H1 (cell line): Measurements from ENCODE around the gene PID1. TPM values are rescaled to one million over a fixed set of nuclear protein-coding genes. Genes with fewer than 3 reads are reported as not detected.

ENCODE experiments used
- CTCF ChIA-PET: fragments of 300-600 bp; sonication (Branson Sonifier 250); formaldehyde crosslinking; loops from one replicate; lab custom pipeline; 2021; ENCODE audit not compliant: partially characterized antibody; lab: Charles Lee
- POLR2A ChIA-PET: fragments of 300-600 bp; sonication (Branson Sonifier 250); formaldehyde crosslinking; loops from one replicate; lab custom pipeline; 2021; ENCODE audit warnings: inconsistent platforms; ENCODE audit not compliant: partially characterized antibody; lab: Charles Lee
- DNase-seq, 2 experiments: peaks; one replicate each; pipeline versions ENCODE4 v3.0.0 to v3.0.0-alpha.2; 2010 to 2022; ENCODE audit warnings: low spot score in 2 of 2, low read depth in 1 of 2, mixed read lengths in 1 of 2
- FAIRE-seq: peaks from 2 replicates; lab custom pipeline; 2011; peaks lifted over from hg19 to GRCh38; lab: Jason Lieb, UNC
- H2AFZ ChIP-seq: 2 replicates; pipeline ENCODE4 v1.8.1; 2012; ENCODE audit warnings: low read length, inconsistent platforms
- H2AK5ac ChIP-seq: 2 replicates; pipeline ENCODE4 v1.6.1; 2013; ENCODE audit warnings: low read depth, low read length
- H2BK120ac ChIP-seq: replicated peaks from 2 replicates; pipeline ENCODE3; 2013; ENCODE audit warnings: low read depth, low read length, inconsistent platforms
- H2BK12ac ChIP-seq: 2 replicates; pipeline ENCODE4 v1.6.1; 2013; ENCODE audit warnings: low read depth, low read length
- H2BK15ac ChIP-seq: 2 replicates; pipeline ENCODE4 v1.6.1; 2013; ENCODE audit warnings: low read length
- H2BK20ac ChIP-seq: 2 replicates; pipeline ENCODE4 v1.6.1; 2013; ENCODE audit warnings: low read length
- H2BK5ac ChIP-seq: 2 replicates; pipeline ENCODE4 v1.6.1; 2013; ENCODE audit warnings: low read depth, low read length
- H3K14ac ChIP-seq: 2 replicates; pipeline ENCODE4 v1.6.1; 2013; ENCODE audit warnings: inconsistent platforms; ENCODE audit not compliant: insufficient read length
- H3K18ac ChIP-seq: 2 replicates; pipeline ENCODE4 v1.6.1; 2013; ENCODE audit warnings: low read length; ENCODE audit errors: extremely low read depth
- H3K23ac ChIP-seq: 2 replicates; pipeline ENCODE4 v1.6.1; 2013; ENCODE audit warnings: inconsistent platforms; ENCODE audit not compliant: insufficient read length
- H3K23me2 ChIP-seq: 2 replicates; pipeline ENCODE4 v1.6.1; 2013; ENCODE audit warnings: low read depth, low read length
- H3K27ac ChIP-seq: 2 replicates; pipeline ENCODE4 v1.6.1; 2011; ENCODE audit warnings: low read depth, low read length, inconsistent platforms
- H3K27me3 ChIP-seq, 4 experiments: replicated peaks in 1 of 4; 1 replicate in 1 of 4; 2 replicates in 3 of 4; pipeline versions ENCODE4 v1.6.1 to v1.8.1; 2011 to 2013; ENCODE audit warnings: low read length in 3 of 4, mild to moderate bottlenecking in 3 of 4, inconsistent platforms in 2 of 4, mixed read lengths in 2 of 4, moderate library complexity in 1 of 4; ENCODE audit not compliant: control insufficient read depth in 3 of 4, insufficient read depth in 3 of 4; ENCODE audit errors: extremely low read depth in 1 of 4
- H3K36me3 ChIP-seq, 4 experiments: 2 replicates each; pipeline versions ENCODE4 v1.6.1 to v1.8.1; 2011 to 2013; ENCODE audit warnings: mild to moderate bottlenecking in 4 of 4, low read length in 3 of 4, moderate library complexity in 2 of 4, control low read depth in 1 of 4, inconsistent platforms in 1 of 4; ENCODE audit not compliant: insufficient read depth in 4 of 4, control insufficient read depth in 2 of 4
- H3K4ac ChIP-seq: replicated peaks from 2 replicates; pipeline ENCODE3; 2013; ENCODE audit warnings: low read length, low read depth, mixed read lengths, inconsistent platforms; ENCODE audit not compliant: insufficient read length
- H3K4me1 ChIP-seq, 4 experiments: replicated peaks in 1 of 4; 1 replicate in 1 of 4; 2 replicates in 3 of 4; pipeline versions ENCODE4 v1.6.1 to v1.8.1; 2011 to 2013; ENCODE audit warnings: low read length in 3 of 4, inconsistent platforms in 2 of 4, mixed read lengths in 1 of 4; ENCODE audit not compliant: insufficient read depth in 4 of 4, control insufficient read depth in 3 of 4
- H3K4me2 ChIP-seq, 2 experiments: 2 replicates each; pipeline versions ENCODE4 v1.6.1 to v1.8.1; 2011 to 2013; ENCODE audit warnings: low read depth in 2 of 2, low read length in 2 of 2, control low read depth in 1 of 2, inconsistent platforms in 1 of 2, mild to moderate bottlenecking in 1 of 2; ENCODE audit not compliant: insufficient read depth in 1 of 2
- H3K4me3 ChIP-seq, 4 experiments: fragments of 200-600, 300-600 bp in 1 of 4; sonication (generic), shearing (Covaris generic), sonication (Bioruptor Twin) in 1 of 4; 2 replicates each; pipeline versions ENCODE4 v1.5.1 to v1.8.1; 2011 to 2016; ENCODE audit warnings: low read length in 4 of 4, low read depth in 3 of 4, control low read depth in 2 of 4, inconsistent platforms in 2 of 4, mild to moderate bottlenecking in 2 of 4, mixed read lengths in 1 of 4, moderate library complexity in 1 of 4; ENCODE audit not compliant: insufficient read depth in 2 of 4; ENCODE audit errors: extremely low read depth in 1 of 4
- H3K56ac ChIP-seq: replicated peaks from 2 replicates; pipeline ENCODE3; 2013; ENCODE audit warnings: low read depth, mild to moderate bottlenecking, mixed read lengths, low read length, inconsistent platforms; ENCODE audit not compliant: insufficient read length
- H3K79me1 ChIP-seq: 2 replicates; pipeline ENCODE4 v1.6.1; 2013; ENCODE audit warnings: low read depth, low read length, control low read depth
- H3K79me2 ChIP-seq, 2 experiments: 2 replicates each; pipeline versions ENCODE4 v1.6.1 to v1.8.1; 2012 to 2013; ENCODE audit warnings: low read length in 2 of 2, mild to moderate bottlenecking in 2 of 2, inconsistent platforms in 1 of 2; ENCODE audit not compliant: insufficient read depth in 2 of 2, control insufficient read depth in 1 of 2
- H3K9ac ChIP-seq, 4 experiments: replicated peaks in 1 of 4; 1 replicate in 1 of 4; 2 replicates in 3 of 4; pipeline versions ENCODE4 v1.6.1 to v1.8.1; 2011 to 2013; ENCODE audit warnings: low read depth in 3 of 4, low read length in 3 of 4, control low read depth in 2 of 4, mild to moderate bottlenecking in 2 of 4, moderate library complexity in 2 of 4, inconsistent platforms in 1 of 4; ENCODE audit errors: extremely low read depth in 1 of 4
- H3K9me3 ChIP-seq, 2 experiments: 2 replicates each; pipeline versions ENCODE4 v1.6.1 to v1.8.1; 2012 to 2013; ENCODE audit warnings: mild to moderate bottlenecking in 2 of 2, moderate library complexity in 2 of 2, control low read depth in 1 of 2, inconsistent platforms in 1 of 2, low read depth in 1 of 2, low read length in 1 of 2, mixed read lengths in 1 of 2; ENCODE audit not compliant: insufficient read depth in 2 of 2
- H4K20me1 ChIP-seq, 2 experiments: replicated peaks in 1 of 2; 2 replicates each; pipeline versions ENCODE3 to v1.8.1; 2011 to 2013; ENCODE audit warnings: inconsistent platforms in 2 of 2, low read length in 2 of 2, mild to moderate bottlenecking in 1 of 2; ENCODE audit not compliant: insufficient read depth in 2 of 2, control insufficient read depth in 1 of 2
- H4K5ac ChIP-seq: 2 replicates; pipeline ENCODE4 v1.6.1; 2013; ENCODE audit warnings: low read length, low read depth, mixed read lengths, inconsistent platforms; ENCODE audit not compliant: insufficient read length
- H4K8ac ChIP-seq: 2 replicates; pipeline ENCODE4 v1.8.0; 2013; ENCODE audit warnings: mild to moderate bottlenecking, moderate library complexity, low read length, inconsistent platforms; ENCODE audit not compliant: insufficient read depth; ENCODE audit errors: extremely low read depth
- H4K91ac ChIP-seq: replicated peaks from 2 replicates; pipeline ENCODE3; 2013; ENCODE audit warnings: low read length, mixed read lengths, inconsistent platforms; ENCODE audit not compliant: insufficient read length
- ASH2L ChIP-seq: fragments of 200-600, 300-600 bp; sonication (generic); IDR thresholded peaks from one replicate; pipeline ENCODE4 v1.7.1; 2017; ENCODE audit warnings: low read length
- BACH1 ChIP-seq: IDR thresholded peaks from 2 replicates; pipeline ENCODE4 v1.6.1; 2012; ENCODE audit warnings: low read length, improper control_type of control experiment
- HDAC6 ChIP-seq: IDR thresholded peaks from one replicate; pipeline ENCODE4 v1.7.1; 2012; ENCODE audit warnings: low read depth, mild to moderate bottlenecking, inconsistent platforms, low read length, moderate library complexity
- JUND ChIP-seq: IDR thresholded peaks from 2 replicates; pipeline ENCODE4 v1.6.1; 2011; ENCODE audit warnings: mild to moderate bottlenecking, improper control_type of control experiment, low read length
- NRF1 ChIP-seq: IDR thresholded peaks from 2 replicates; pipeline ENCODE4 v1.6.1; 2011; ENCODE audit warnings: mild to moderate bottlenecking, low read depth, low read length, improper control_type of control experiment
- PHF8 ChIP-seq: fragments of 200-600 bp; sonication (generic); conservative IDR thresholded peaks from 2 replicates; pipeline ENCODE4 v1.7.1; 2012; ENCODE audit warnings: low read depth, mild to moderate bottlenecking, inconsistent platforms, low read length, moderate library complexity
- SP2 ChIP-seq: IDR thresholded peaks from 2 replicates; pipeline ENCODE4 v1.6.1; 2012; ENCODE audit warnings: mild to moderate bottlenecking, low read length, inconsistent platforms
- SP4 ChIP-seq: IDR thresholded peaks from 2 replicates; pipeline ENCODE4 v1.6.1; 2012; ENCODE audit warnings: low read length, inconsistent platforms
- ZNF274 ChIP-seq: IDR thresholded peaks from 2 replicates; pipeline ENCODE4 v1.7.0; 2012; ENCODE audit warnings: low read length, borderline replicate concordance; ENCODE audit errors: extremely low read depth
- WGBS, 2 experiments: shearing (Covaris generic) in 1 of 2; methylation state at CpG; one replicate each; pipeline versions ENCODE4 v1.1.6 to v1.1.7; 2013 to 2015; ENCODE audit warnings: low lambda C conversion rate in 2 of 2, mixed read lengths in 2 of 2, inconsistent platforms in 1 of 2, low coverage in 1 of 2, missing lambda C conversion rate in 1 of 2; ENCODE audit not compliant: insufficient replicate concordance in 2 of 2, insufficient coverage in 1 of 2, insufficient read length in 1 of 2; ENCODE audit errors: extremely low coverage in 1 of 2, missing lambda C conversion rate in 1 of 2; 5-methylcytosine and 5-hydroxymethylcytosine counted together
- polyA plus RNA-seq, 7 experiments: library from polyadenylated mRNA; depleted of rRNA in 3 of 7; stranded (reverse) in 5 of 7; unstranded in 2 of 7; fragments of >200 nt in 5 of 7; fragments of 200-250 nt in 2 of 7; gene quantifications; 1 replicate in 5 of 7; 2 replicates in 1 of 7; 4 replicates in 1 of 7; pipeline versions ENCODE4 v1.2.1 to v1.2.3, GENCODE V29; 2011 to 2013; ENCODE audit warnings: missing spikeins in 2 of 7, mixed read lengths in 2 of 7
- total RNA-seq: library from RNA; stranded (reverse); fragmentation: NEBNext Ultra II Directional; extraction: Animal tissue kit (Norgen Biotek cat#: 25700); gene quantifications from 2 replicates; pipeline ENCODE4 v1.2.1, GENCODE V29; 2021
- TF ChIP-seq, protein P1 (sequence below): IDR thresholded peaks from 2 replicates; pipeline ENCODE4 v1.6.1; 2012; ENCODE audit warnings: low read length, inconsistent platforms
- TF ChIP-seq, protein P2 (sequence below): IDR thresholded peaks from 2 replicates; pipeline ENCODE4 v1.6.1; 2012; ENCODE audit warnings: inconsistent platforms

The PID1 gene
- total and polyA plus RNA-seq, 2 of the 8 experiments (the other 6 are each of a cell fraction or from before 2014, with no cell fraction given), result 1.5 to 3.3 TPM

DNA sequence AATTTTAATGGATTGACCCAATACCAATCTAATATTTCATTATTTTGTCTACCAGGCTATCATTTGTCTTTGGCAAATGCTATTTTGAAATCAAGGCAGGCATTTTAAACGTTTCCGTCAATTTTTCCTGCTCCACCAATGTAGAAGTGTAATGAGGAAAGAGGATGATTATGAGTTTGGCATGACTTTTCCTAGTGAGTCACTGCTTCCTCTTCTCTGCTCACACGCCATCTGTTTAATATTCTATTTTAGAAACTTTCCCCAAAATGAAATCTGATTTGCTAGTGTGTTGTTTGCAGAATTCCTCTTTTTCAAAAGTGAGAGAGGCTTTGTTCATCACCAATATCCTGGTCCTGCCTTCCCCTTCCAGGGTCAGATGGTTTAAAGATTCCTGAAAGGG, 42.5 kb upstream of the PID1 start:
- no peaks in the 10 kb centered on the region for H3K27me3 ChIP-seq
- H3K18ac ChIP-seq, result no peak overlapping the region
- no peaks in the 10 kb centered on the region for H3K79me2 ChIP-seq
- no peak overlapping the region for H4K5ac ChIP-seq
- no peak for TF ChIP-seq ZNF274
- TF ChIP-seq ASH2L, result no peak
- no peak for TF ChIP-seq PHF8
- TF ChIP-seq HDAC6, result no peak
- TF ChIP-seq SP4, result no peak
- TF ChIP-seq, protein P1, sequence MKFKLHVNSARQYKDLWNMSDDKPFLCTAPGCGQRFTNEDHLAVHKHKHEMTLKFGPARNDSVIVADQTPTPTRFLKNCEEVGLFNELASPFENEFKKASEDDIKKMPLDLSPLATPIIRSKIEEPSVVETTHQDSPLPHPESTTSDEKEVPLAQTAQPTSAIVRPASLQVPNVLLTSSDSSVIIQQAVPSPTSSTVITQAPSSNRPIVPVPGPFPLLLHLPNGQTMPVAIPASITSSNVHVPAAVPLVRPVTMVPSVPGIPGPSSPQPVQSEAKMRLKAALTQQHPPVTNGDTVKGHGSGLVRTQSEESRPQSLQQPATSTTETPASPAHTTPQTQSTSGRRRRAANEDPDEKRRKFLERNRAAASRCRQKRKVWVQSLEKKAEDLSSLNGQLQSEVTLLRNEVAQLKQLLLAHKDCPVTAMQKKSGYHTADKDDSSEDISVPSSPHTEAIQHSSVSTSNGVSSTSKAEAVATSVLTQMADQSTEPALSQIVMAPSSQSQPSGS, result no peak
- TF ChIP-seq SP2, result no peak
- TF ChIP-seq, protein P2, sequence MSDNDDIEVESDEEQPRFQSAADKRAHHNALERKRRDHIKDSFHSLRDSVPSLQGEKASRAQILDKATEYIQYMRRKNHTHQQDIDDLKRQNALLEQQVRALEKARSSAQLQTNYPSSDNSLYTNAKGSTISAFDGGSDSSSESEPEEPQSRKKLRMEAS, result no peak
- TF ChIP-seq BACH1, result no peak
- no peak for TF ChIP-seq NRF1
- no peak for TF ChIP-seq JUND
- H3K4ac ChIP-seq, result no peak overlapping the region
- H3K4me3 ChIP-seq, result no peak overlapping the region
- H2BK5ac ChIP-seq, result no peak overlapping the region
- no peak overlapping the region for H3K9ac ChIP-seq
- H3K4me2 ChIP-seq, result no peak overlapping the region
- H2AK5ac ChIP-seq, result no peak overlapping the region
- FAIRE-seq (no peak), DNase-seq (no peak)
- no peaks in the 10 kb centered on the region for H3K9me3 ChIP-seq
- no peaks in the 10 kb centered on the region for H3K36me3 ChIP-seq
- H3K4me1 ChIP-seq, result no peaks in the 10 kb centered on the region
- no peak overlapping the region for H4K8ac ChIP-seq
- ChIA-PET POLR2A (no interaction called here), CTCF (no interaction called here)
- H2AFZ ChIP-seq, result no peak overlapping the region
- H4K20me1 ChIP-seq, result no peaks in the 10 kb centered on the region
- 92% methylated on average over 3 of the region's 3 CpGs; no CpG with 5 or more reads in 1 of the 2 experiments for WGBS, 2 experiments
- H2BK120ac ChIP-seq, result no peak overlapping the region
- no peak overlapping the region for H3K14ac ChIP-seq
- no peak overlapping the region for H2BK12ac ChIP-seq
- no peak overlapping the region for H3K23ac ChIP-seq
- H3K79me1 ChIP-seq, result no peaks in the 10 kb centered on the region
- H2BK20ac ChIP-seq, result no peak overlapping the region
- no peak overlapping the region for H3K56ac ChIP-seq
- H3K27ac ChIP-seq, result no peak overlapping the region
- no peak overlapping the region for H4K91ac ChIP-seq
- peaks cover 1% of the 10 kb centered on the region; the same call in 1 of the 2 replicates for H3K23me2 ChIP-seq
- no peak overlapping the region for H2BK15ac ChIP-seq
